ENCODE results near the gene STARD8. TPM values are rescaled to one million over a fixed set of nuclear protein-coding genes. Genes with fewer than 3 reads are reported as not detected.

Gene STARD8
- total RNA-seq, 1 donor from 2014 or later = 14.0 TPM

- DNase-seq (ENCODE audit: extremely low spot score in 2 of 2) = no peak
- H3K27ac ChIP-seq = no peak overlapping the region
- H3K9me3 ChIP-seq = no peaks in the 10 kb centered on the region
- TF ChIP-seq POLR2AphosphoS5 (IDR thresholded peaks at IDR 0.05; ENCODE audit: insufficient read depth in 1 of 2, low read depth in 1 of 2) (no peak), CTCF (IDR thresholded peaks at IDR 0.05) (no peak)
- H3K27me3 ChIP-seq = no peaks in the 10 kb centered on the region
- no peak overlapping the region for H3K4me3 ChIP-seq
- no peaks in the 10 kb centered on the region for H3K36me3 ChIP-seq
- no peaks in the 10 kb centered on the region for H3K4me1 ChIP-seq
- intact Hi-C loops (cut with DNase I) = no loop called here
Measured at GRCh38 chrX:68750316-68750715, 102.8 kb downstream of the STARD8 start.

GRCh38 chrX:68751372-68751771, 103.9 kb downstream of the STARD8 start:
- Histone ChIP-seq H3K36me3 (no peaks in the 10 kb centered on the region), H3K9me3 (no peaks in the 10 kb centered on the region), H3K27me3 (no peaks in the 10 kb centered on the region), H3K4me3 (no peak overlapping the region), H3K27ac (no peak overlapping the region), H3K4me1 (no peaks in the 10 kb centered on the region)
- intact Hi-C loops (cut with DNase I) = no loop called here
- TF ChIP-seq POLR2A (IDR thresholded peaks at IDR 0.05) = no peak
- no peak for TF ChIP-seq CTCF (IDR thresholded peaks at IDR 0.05)
- no peak for TF ChIP-seq POLR2AphosphoS5 (IDR thresholded peaks at IDR 0.05; ENCODE audit: insufficient read depth in 1 of 2, low read depth in 1 of 2)
- no peak for DNase-seq (ENCODE audit: extremely low spot score in 2 of 2)

- TF ChIP-seq POLR2A (IDR thresholded peaks at IDR 0.05) = no peak
- no peak for TF ChIP-seq CTCF (IDR thresholded peaks at IDR 0.05)
- TF ChIP-seq POLR2AphosphoS5 (IDR thresholded peaks at IDR 0.05; ENCODE audit: insufficient read depth in 1 of 2, low read depth in 1 of 2) = no peak
- no peak overlapping the region for H3K27ac ChIP-seq
- H3K27me3 ChIP-seq = no peaks in the 10 kb centered on the region
- peak in 1 of 2 donors; percentile 77 for DNase-seq (ENCODE audit: extremely low spot score in 2 of 2)
- no peak overlapping the region for H3K4me3 ChIP-seq
- H3K9me3 ChIP-seq = no peaks in the 10 kb centered on the region
- H3K4me1 ChIP-seq = no peaks in the 10 kb centered on the region
- no peaks in the 10 kb centered on the region for H3K36me3 ChIP-seq
- intact Hi-C loops (cut with DNase I) = no loop called here
Measured at GRCh38 chrX:68753218-68753617, 105.8 kb downstream of the STARD8 start.

- Histone ChIP-seq H3K4me1 (no peaks in the 10 kb centered on the region), H3K27ac (no peak overlapping the region), H3K9me3 (no peaks in the 10 kb centered on the region), H3K4me3 (no peak overlapping the region), H3K36me3 (no peaks in the 10 kb centered on the region), H3K27me3 (no peaks in the 10 kb centered on the region)
- intact Hi-C loops (cut with DNase I) = no loop called here
- no peak for DNase-seq (ENCODE audit: extremely low spot score in 2 of 2)
- TF ChIP-seq POLR2AphosphoS5 (IDR thresholded peaks at IDR 0.05; ENCODE audit: insufficient read depth in 1 of 2, low read depth in 1 of 2) = no peak
- no peak for TF ChIP-seq POLR2A (IDR thresholded peaks at IDR 0.05)
- no peak for TF ChIP-seq CTCF (IDR thresholded peaks at IDR 0.05)
Measured at GRCh38 chrX:68754406-68754805, 106.9 kb downstream of the STARD8 start.

- Histone ChIP-seq H3K4me3 (no peak overlapping the region), H3K9me3 (no peaks in the 10 kb centered on the region), H3K27ac (no peak overlapping the region), H3K27me3 (no peaks in the 10 kb centered on the region), H3K4me1 (no peaks in the 10 kb centered on the region), H3K36me3 (no peaks in the 10 kb centered on the region)
- intact Hi-C loops (cut with DNase I) = no loop called here
- no peak for DNase-seq (ENCODE audit: extremely low spot score in 2 of 2)
- TF ChIP-seq POLR2AphosphoS5 (IDR thresholded peaks at IDR 0.05; ENCODE audit: insufficient read depth in 1 of 2, low read depth in 1 of 2) (no peak), CTCF (IDR thresholded peaks at IDR 0.05) (no peak), POLR2A (IDR thresholded peaks at IDR 0.05) (no peak)
Measured at GRCh38 chrX:68755616-68756125, 108.2 kb downstream of the STARD8 start.

Measured in vagina (tissue), 2 donors.